G401 (cell line): ENCODE data around the gene MRNIP. TPM values are rescaled to one million over a fixed set of nuclear protein-coding genes. Genes with fewer than 3 reads are reported as not detected.

ENCODE experiments used
- DNase-seq: peaks from one replicate; pipeline ENCODE4 v3.0.0-alpha.2; 2015; ENCODE audit warnings: low spot score
- in situ Hi-C: cut with HindIII; loops from 2 replicates; pipeline ENCODE4 v1.10.0; 2016; ENCODE audit warnings: low sequenced_read_pairs, mixed read lengths
- total RNA-seq: library from RNA; depleted of rRNA; stranded (reverse); fragments of >200 nt; shearing (Covaris generic); gene quantifications from 2 replicates; pipeline ENCODE4 v1.2.3, GENCODE V29; 2014

Gene MRNIP
- total RNA-seq, 1 experiment from 2014 or later = 38.5 TPM

DNA sequence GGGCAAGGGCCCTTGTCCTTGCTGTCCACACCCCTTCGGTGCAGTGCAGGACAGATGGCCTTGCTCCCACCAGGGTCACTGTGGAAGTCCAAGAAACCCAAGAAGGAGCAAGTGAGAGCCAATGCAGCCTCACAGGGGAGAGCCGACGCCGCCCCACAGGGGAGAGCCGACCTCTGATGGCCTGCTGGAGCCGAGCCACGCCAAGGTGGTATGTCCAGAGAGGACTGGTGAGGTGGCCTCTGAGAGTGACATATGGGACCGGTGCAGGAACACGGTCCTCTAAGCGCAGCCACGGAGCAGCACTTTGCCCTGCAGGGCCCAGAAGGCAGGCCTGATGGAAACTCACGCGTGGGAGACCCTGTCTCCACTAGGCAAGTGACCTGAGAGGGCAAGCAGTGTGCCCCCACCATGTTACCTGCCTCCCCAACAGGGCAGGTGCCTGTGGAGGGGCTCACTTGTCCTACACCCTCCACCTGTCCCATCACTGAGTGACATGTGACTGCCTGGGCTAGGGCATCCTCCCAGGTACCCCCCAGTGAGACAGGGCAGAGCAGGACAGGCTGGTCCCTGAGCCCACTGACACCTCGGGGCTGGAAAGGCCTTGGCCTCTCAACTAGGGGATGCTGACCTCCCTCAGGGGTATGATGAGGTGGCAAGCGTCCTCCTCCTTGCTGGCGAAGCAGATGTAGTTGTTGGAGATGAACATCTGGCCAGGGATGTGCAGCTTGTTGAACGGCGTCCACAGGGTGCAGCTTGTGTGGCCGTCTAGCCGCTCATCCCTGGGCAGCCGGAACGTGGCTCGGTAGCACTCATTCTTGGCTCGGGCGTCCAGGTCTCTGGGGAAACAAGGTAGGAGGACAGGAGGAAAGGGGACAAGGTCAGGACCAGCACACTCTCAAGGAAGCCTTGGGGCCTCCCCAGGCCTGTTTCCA, 32.4 kb upstream of the MRNIP start:
- in situ Hi-C loops = no loop called here

DNA sequence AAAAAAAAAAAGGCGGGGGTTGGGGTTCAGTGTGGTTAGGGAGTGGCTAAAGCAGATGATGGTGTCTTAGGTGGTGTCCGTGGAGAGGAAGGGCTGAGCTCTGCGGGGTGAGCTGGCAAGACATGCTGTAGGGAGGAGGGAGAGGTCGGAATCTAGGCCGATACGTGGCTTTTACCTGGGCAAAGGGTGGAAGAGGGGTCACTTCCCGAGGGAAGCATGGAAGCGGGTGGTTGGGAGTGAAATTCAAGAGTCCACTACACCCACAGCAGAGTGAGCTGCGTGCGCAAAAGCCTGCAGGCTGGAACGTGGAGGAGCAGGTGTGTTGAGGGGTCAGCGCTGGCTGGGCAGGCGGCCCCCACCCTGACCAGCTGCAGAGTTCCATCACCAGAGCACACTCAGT, 31.3 kb upstream of the MRNIP start:
- DNase-seq = no peak
- in situ Hi-C loops = no loop called here

More for the DNA sequence above, 32.4 kb upstream of the MRNIP start:
- no peak for DNase-seq

DNA sequence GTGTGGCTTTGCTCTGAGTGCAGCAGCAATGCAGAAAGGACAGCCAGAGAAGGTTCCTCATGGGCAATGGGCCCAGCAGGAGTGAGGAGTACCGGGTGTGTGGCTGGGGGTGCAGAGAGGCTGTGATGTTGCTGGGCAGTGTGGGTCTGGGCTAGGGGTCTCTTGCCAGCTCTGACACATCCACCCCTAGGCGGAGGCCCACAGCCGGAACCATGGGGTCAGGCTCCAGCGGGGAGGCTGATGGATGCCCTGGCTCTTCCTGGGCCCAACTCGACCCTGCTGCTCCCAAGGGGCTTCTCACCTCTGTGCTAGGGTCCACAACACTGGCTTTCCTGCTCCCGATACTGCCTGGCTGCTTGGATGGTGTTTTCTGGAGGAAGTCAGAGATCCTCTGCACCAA, 29.2 kb upstream of the MRNIP start:
- in situ Hi-C loops = no loop called here
- no peak for DNase-seq

DNA sequence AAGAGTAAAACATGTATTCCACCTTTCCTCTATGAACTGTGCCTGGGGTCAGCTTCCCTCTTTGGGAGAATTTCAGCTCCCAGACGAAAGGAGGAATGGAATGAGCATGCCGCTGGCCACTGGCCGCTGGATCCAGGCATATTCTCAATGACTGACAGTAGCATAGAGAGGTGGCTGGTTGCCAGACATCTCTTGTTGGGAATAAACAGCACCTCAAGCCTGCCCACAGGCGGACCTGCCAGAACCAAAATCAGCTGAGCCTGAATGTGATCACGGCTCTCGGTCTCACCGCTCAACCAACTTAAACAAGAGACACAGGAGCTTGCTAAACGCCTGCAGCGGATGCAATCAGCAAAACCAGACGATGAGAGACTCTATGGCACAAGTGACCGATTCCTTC, 28.5 kb upstream of the MRNIP start:
- in situ Hi-C loops = no loop called here
- no peak for DNase-seq

DNA sequence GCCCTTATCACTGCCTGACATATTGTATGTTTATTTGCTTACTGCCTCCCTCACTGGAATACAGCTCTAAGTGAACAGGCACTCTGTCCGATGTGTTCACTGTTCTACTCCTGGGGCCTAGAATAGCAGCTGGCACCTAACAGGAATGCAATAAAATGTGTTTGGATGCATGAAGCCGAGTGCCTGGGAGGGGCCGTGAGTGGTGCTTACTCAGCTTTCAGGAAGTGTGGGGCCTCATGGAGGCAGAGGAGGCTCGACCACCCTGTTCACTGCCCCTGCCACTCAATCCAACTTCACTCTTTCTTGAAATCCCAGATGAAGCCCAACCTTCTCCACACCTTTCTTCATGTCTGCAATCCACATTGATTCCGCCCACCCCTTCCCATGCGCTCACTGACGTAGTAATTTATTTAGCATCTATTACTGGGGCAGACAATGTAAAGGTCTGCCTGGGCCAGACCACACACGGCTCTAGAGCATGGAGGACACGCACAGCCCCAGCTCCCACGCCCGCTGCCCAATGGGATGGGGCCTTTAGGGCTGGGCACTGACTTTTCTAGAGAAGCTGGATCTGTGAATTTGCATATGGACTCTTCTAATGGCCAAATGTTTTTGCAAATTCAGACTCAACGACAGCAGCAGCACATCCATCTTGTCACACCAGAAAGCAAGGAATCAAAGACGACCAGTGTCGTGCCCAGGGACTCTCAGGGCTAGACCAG, 27.7 kb upstream of the MRNIP start:
- no peak for DNase-seq
- in situ Hi-C loops = no loop called here

DNA sequence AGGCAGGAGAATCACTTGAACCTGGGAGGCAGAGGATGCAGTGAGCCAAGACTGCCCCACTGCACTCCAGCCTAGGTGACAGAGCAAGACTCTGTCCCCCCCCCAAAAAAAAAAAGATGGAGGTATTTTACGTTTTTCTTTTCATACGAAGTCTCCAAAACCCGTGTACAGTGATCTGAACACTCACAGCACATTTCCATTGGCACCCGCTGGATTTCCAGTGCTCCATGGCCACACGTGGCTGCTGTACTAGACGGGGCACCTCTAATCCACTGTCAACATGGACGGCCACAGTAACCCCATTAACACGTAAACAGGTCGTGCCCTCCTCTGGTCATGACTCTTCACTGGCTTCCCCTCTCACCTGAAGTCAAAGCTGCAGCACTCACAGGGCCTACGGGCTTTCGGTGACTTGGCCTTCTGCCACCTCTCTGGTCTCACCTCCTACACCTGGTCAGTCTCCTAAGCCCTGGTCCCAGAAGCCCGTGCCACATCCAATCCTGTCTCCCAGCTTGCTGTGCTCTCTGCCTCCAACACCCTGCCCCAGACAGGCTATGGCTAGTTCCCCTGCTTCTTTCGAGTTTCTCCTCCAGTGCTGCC, 27.0 kb upstream of the MRNIP start:
- in situ Hi-C loops = no loop called here
- no peak for DNase-seq

DNA sequence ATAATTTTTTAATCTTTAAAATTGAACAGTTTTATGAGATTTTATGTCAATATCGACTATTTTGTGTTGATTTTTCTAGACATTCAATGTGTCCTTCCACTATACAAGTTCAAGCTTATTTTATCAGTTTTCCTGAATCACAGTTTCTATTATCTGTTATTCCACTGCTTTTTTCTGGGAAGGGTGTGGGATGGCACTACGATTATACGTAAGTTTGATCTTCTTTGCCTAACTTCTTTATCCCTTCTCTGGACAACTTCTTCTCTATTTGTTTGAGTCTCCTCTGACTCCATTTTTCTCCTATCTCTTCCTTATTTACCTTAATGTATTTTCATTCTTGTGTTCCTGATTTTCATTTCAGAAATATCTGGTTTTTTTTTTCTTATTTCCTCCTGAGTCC, 24.5 kb upstream of the MRNIP start:
- in situ Hi-C loops = no loop called here
- no peak for DNase-seq

DNA sequence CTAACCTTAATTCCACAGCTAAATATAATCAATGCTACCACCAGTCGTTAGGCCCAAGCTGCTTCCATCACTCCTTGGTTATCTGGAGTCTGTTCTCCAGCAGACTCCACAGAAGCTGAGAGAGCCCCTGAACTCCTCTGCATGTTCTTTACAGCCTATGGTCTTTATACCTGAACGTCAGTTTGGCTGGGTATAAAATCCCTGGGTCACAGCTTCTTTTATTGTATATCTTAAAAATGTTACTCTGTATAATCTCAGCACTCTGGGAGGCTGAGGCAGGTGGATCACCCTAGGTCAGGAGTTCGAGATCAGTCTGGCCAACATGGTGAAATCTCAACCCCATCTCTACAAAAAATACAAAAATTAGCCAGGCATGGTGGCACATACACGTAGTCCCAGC, 23.7 kb upstream of the MRNIP start:
- DNase-seq = no peak
- in situ Hi-C loops = no loop called here

DNA sequence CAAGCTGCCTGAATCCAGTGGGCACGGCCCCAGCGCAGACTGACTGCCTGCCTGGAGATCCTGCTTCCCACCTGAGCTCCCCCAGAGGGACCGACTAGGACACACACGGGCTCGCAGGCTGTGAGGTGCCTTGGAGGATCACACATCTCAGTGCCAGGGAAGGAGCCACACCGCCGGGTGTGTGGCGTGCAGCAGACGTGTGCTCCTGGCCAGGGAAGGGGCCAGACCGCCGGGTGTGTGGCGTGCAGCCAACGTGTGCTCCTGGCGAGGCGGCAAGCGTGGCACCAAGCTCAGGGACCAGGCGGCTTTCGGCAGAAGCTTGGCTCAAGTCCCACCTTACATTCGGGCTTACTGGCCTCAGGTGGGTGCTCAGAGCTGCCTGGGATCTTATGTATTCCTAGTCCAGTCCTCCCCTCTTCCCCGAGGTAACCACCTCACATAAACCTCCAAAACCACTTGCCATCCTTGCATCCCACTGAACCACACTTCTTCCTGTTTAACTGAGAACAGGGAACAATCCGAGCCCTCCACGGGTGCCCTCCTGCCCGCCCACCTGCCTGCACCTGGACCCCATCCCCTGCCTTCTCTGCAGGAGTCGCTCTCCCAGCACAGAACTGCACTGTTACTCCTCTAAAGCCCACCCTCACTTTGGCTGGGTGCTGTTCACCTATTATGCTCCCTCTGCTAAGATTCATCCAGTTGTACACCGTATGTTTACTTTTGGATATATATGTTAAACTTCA, 22.4 kb upstream of the MRNIP start:
- in situ Hi-C loops = no loop called here
- peak; percentile 64 for DNase-seq

DNA sequence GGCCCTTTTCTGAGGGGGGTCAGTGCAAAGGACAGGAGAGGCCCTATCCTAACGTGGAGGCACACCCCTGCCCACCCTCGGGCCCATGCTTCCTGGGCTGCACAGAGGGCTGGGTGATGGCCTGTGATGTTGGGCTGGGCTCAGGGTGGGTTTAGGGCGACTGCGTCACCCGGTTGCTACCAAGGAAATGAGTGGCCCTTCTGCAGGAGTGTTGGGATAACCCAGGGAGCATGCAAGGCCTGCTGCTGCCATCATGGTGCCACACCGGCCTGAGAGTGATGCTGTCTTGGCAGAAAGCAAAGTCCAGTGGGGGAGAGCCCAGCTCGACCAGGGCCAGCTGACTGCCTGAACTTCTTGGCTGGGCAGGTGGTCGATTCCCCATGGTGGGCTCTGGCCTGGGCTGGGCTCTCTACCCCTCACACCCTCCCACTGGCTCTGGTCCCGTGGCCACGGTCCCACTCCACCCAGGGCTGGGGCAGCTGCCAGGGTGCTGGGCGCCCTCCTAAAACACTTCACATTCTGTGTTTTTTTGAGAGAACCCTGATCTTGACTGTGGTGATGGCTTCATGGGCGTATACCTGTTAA, 21.5 kb upstream of the MRNIP start:
- in situ Hi-C loops = no loop called here

DNA sequence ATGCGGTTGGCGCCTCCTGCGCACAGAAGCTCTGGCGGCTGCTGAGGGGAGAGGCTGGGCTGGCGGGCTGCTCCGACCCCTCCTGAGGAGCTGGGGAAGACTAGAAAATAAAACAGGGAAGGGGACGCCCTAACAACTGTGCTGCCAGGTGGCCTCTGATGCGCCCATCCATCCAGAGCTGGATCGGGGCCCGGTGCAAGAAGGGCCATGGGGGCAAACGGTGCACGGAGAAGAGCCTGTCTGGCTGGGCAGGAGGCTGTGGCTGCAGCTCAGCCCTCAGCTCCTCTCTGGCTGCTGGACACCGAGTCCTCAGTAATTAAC, 21.0 kb upstream of the MRNIP start:
- DNase-seq = peak; percentile 46
- in situ Hi-C loops = no loop called here

More for the DNA sequence above, 21.5 kb upstream of the MRNIP start:
- DNase-seq = no peak

DNA sequence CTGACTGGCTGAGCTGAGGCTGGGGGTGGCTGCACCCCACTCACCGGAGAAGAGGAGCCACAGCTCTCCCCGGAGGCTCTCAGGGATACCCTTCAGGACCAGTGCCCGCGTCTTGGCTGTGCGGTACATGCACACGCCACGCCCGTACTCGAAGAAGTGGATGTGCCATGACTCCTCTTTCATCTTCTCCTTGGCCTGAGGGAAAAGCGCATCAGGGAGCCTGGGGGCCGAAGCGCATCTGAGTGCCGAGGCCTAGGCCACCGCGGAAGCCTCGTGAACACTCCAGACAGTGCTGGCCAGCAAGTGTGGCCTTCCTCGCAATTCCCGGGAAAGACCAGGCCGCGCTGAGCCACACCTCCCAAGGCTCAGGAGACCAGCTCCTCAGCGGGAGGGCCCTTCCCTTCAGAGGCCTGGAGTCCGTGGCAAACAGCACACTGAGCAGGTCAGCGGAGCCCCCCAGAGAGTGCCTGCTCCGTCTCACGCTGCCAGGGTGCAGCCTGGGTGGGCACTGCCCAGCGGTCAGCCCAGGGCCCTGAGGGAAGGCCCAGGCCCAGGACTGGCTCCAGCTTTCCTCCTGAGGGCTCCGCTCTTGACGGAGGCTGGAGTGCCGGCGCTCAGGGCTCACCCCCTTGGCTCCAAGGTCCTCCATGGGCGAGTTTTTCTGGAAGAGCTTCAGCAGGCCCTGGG, 20.5 kb upstream of the MRNIP start:
- in situ Hi-C loops = no loop called here

DNA sequence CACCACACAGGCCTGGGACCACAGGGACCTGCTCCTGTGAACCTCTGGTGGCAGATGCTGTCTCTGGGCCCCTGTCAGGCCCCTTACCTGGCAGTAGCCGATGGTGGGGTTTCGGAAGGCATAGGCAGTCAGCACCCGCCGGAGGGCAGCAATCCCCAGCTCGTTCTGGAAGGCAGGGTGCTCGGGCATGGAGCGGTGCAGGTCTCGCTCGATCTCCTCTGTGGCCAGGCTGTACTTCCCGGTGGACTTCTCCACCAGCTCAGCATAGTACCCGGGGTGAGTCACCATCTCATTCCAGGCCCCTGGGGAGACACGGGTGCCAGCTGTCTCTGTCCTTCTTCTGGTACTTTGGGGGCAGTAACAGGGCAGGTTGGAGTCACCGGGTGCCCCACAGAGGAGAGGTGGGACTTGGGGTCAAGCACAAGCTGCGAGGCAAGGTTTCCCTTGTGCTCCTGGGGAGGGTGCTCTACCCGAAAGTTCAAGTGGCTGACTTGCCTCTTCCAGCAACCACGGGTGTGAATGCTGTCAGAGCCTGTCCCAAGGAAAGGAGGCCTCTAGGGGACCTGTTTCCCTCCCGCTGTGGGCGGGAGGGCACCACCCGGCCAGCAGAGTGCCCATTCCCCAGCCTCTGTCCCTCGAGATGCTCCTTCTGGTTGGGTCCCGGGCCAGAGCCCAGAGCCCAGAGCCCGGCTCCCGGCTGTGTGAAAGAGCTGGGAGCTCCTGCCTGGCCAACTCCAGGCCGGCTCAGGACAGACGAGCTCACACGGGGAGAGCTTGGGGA, 19.8 kb upstream of the MRNIP start:
- DNase-seq = no peak
- in situ Hi-C loops = no loop called here

More for the DNA sequence above, 20.5 kb upstream of the MRNIP start:
- no peak for DNase-seq

DNA sequence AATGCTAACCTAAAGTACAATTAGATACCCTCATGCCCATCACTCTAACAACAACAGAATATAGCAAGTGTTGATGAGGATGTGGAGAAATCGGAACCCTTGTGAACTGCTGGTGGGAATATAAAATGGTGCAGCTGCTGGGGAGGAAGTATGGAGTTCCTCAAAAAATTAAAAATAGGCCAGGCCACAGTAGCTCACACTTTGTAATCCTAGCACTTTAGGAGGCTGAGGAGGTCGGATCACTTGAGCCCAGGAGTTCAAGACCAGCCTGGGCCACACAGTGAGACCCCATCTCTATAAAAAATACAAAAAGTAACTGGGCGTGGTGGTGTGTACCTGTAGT, 18.0 kb upstream of the MRNIP start:
- DNase-seq = no peak
- in situ Hi-C loops = no loop called here

DNA sequence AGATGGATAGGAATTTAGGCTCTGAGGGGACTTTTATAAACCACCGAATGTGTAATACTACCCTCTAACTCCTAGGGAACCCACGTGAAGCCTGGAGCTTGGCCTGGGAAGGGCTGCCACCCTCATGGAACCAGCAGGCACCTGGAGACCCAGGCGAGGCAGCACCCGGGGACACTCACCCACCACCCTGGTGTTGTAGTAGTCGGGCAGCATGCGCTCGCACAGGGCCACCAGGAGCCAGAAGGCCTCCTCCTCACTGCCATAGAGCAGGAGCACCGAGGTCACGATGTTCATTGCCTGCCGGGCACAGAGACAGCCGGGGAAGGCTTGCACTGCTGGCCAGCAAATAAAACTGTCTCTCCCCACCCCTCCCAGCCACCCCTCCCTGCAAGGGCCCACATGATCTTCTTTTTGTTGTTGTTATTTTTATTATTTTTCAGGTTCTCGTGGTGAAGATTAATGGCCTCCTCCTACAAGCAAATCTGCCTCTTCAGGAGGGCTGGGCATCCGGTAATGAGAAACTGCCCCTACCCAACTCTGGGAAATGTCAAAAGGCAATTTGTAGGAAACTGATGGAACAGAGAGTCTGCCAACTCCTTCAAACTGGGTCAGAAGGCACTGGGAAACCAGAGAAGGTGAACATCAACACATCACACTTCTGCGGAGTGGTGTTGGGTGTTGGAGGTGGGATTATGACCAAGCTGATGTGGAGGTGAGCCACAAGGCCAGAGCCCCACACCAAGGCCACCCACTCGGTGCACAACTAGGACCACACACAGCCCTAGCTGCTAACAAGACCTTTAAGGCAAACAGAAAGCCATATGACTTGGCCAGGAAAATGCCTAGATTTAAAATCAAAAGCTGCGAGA, 17.4 kb upstream of the MRNIP start:
- in situ Hi-C loops = no loop called here
- no peak for DNase-seq

DNA sequence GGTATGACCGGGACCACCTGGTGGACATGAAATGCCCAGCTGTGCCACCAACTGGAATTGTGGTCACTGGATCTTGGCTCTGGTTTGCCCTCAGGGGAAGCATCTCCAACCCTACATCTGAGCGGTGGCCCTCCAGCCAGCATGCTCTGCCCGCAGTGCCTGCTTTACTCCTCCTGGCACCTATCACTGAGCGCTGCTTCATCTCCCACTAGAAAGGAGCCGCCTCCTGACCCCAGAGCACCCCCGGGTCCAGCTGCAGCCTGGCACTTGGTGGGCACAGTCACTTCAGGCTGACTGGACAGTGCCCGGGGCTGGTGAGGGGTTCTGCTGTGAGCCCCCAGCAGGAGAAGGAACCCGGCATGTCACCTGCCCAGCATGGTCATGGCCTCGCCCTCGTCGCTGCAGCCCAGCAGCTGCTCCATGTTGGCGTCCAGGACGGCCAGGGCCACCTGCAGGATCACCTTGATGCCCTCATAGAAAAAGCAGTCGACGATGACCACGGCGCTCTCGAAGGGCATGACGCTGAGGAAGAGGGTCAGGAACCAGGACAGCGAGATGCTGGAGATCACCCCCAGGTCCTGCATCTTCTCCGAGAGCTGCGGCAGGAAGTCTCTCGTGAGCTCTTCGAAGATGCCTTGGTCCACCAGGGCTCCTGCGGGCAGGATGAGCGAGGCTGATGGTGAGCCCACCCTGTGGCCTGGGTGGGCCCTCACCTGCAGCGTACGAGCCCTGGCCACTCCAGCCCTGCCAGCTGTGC, 16.1 kb upstream of the MRNIP start:
- in situ Hi-C loops = no loop called here
- no peak for DNase-seq

DNA sequence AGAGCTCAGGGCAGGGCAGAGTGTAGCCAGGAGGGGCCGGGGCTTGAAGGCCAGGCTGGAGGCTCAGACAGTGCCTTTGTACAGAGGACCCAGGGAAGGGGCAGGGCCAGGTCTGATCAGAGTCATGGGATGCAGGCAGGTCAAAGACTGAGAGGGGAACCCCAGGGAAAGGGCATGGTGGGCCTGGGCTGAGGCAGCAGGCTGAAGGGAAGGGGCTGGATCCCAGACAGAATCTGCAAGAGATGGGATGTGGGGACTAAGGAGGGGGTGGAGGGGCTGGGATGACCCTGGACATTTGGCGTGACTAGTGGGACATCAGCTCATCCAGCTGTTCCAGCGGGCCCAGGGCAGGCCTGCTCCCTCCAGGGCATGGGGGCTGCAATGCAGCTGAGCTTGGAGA, 15.5 kb upstream of the MRNIP start:
- DNase-seq = no peak

More for the DNA sequence above, 15.5 kb upstream of the MRNIP start:
- in situ Hi-C loops = no loop called here
